Measurements from ENCODE around the gene MIF. TPM values are rescaled to one million over a fixed set of nuclear protein-coding genes. Genes with fewer than 3 reads are reported as not detected.

MIF gene
- total and polyA plus RNA-seq, 2 of the 4 experiments (the other 2 are of a cell fraction), result 123 to 530 TPM

- POLR2A ChIA-PET (ENCODE audit: unreplicated experiment), result no interaction called here
- H2AK5ac ChIP-seq (ENCODE audit: low read depth, low read length), result peak overlapping the region; percentile 9; the same call in 1 of the 2 replicates
Measured at GRCh38 chr22:23896166-23896522, 2.0 kb downstream of the MIF start.

More at GRCh38 chr22:23896166-23896522, 2.0 kb downstream of the MIF start:
- H4K91ac ChIP-seq (ENCODE audit: insufficient read depth, low read depth, low read length), result no peak overlapping the region
- H2BK5ac ChIP-seq (ENCODE audit: low read depth, low read length, poor library complexity, severe bottlenecking), result no peak overlapping the region
- peak overlapping the region; percentile 83 for H2AK9ac ChIP-seq (replicated peaks; ENCODE audit: low read depth, low read length, poor library complexity)
- peaks cover 24% of the 10 kb centered on the region for H3K36me3 ChIP-seq (ENCODE audit: control insufficient read depth, insufficient read depth, low read length)
- H3K4ac ChIP-seq (ENCODE audit: low read depth, low read length), result no peak overlapping the region
- H3K9me3 ChIP-seq (ENCODE audit: control insufficient read depth, insufficient read depth, low read length), result no peaks in the 10 kb centered on the region
- H2BK20ac ChIP-seq (ENCODE audit: low read depth, low read length), result no peak overlapping the region
- in situ Hi-C loops (cut with MboI; ENCODE audit: low sequenced_read_pairs) (no loop called here), intact Hi-C loops (cut with micrococcal nuclease) (no loop called here), dilution Hi-C loops (cut with HindIII; ENCODE audit: low sequenced_read_pairs, unreplicated experiment) (no loop called here)
- H2AFZ ChIP-seq (replicated peaks; ENCODE audit: low read length, poor library complexity), result no peak overlapping the region
- H3K4me2 ChIP-seq (ENCODE audit: low read depth, low read length), result peak overlapping the region; percentile 76; the same call in 1 of the 2 replicates
- peaks cover 24% of the 10 kb centered on the region for H4K20me1 ChIP-seq (ENCODE audit: insufficient read depth, low read length)
- H3K27me3 ChIP-seq (ENCODE audit: control insufficient read depth, insufficient read depth, low read length), result no peaks in the 10 kb centered on the region
- no peak overlapping the region for H3K14ac ChIP-seq (replicated peaks; ENCODE audit: low read depth, low read length)
- TF ChIP-seq CEBPB (IDR thresholded peaks at IDR 0.05; ENCODE audit: low read depth, low read length) (no peak), FOS (IDR thresholded peaks at IDR 0.05; ENCODE audit: low read depth, low read length) (no peak), RAD21 (IDR thresholded peaks at IDR 0.05; ENCODE audit: low read length) (no peak), BHLHE40 (IDR thresholded peaks at IDR 0.05; ENCODE audit: low read depth, low read length) (no peak), MAZ (IDR thresholded peaks at IDR 0.05; ENCODE audit: borderline replicate concordance, low read depth, low read length) (no peak), CHD1 (IDR thresholded peaks at IDR 0.05; ENCODE audit: low read depth, low read length) (no peak), MXI1 (IDR thresholded peaks at IDR 0.05; ENCODE audit: borderline replicate concordance, low read depth, low read length) (no peak), MAFK (IDR thresholded peaks at IDR 0.05; ENCODE audit: low read depth, low read length) (no peak), RFX5 (IDR thresholded peaks at IDR 0.05; ENCODE audit: low read depth, low read length) (no peak), RCOR1 (IDR thresholded peaks at IDR 0.05; ENCODE audit: insufficient replicate concordance, low read length) (no peak), USF2 (IDR thresholded peaks at IDR 0.05; ENCODE audit: low read depth, low read length) (no peak)
- TF ChIP-seq, protein P1, sequence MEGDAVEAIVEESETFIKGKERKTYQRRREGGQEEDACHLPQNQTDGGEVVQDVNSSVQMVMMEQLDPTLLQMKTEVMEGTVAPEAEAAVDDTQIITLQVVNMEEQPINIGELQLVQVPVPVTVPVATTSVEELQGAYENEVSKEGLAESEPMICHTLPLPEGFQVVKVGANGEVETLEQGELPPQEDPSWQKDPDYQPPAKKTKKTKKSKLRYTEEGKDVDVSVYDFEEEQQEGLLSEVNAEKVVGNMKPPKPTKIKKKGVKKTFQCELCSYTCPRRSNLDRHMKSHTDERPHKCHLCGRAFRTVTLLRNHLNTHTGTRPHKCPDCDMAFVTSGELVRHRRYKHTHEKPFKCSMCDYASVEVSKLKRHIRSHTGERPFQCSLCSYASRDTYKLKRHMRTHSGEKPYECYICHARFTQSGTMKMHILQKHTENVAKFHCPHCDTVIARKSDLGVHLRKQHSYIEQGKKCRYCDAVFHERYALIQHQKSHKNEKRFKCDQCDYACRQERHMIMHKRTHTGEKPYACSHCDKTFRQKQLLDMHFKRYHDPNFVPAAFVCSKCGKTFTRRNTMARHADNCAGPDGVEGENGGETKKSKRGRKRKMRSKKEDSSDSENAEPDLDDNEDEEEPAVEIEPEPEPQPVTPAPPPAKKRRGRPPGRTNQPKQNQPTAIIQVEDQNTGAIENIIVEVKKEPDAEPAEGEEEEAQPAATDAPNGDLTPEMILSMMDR (conservative IDR thresholded peaks at IDR 0.05; ENCODE audit: low read depth, low read length), result no peak
- H3K4me3 ChIP-seq (ENCODE audit: insufficient read depth, low read depth, low read length), result no peak overlapping the region
- ATAC-seq (ENCODE audit: low read depth) (no peak), DNase-seq (no peak)
- H3K4me1 ChIP-seq (ENCODE audit: control insufficient read depth, insufficient read depth, low read length), result peaks cover 12% of the 10 kb centered on the region
- no peak overlapping the region for H2BK120ac ChIP-seq (ENCODE audit: low read depth, low read length)
- no peak overlapping the region for H4K5ac ChIP-seq (ENCODE audit: low read depth, low read length)
- H3K56ac ChIP-seq (ENCODE audit: extremely low read depth, insufficient read depth, low read length), result no peak overlapping the region
- H2BK15ac ChIP-seq (ENCODE audit: low read depth, low read length), result no peak overlapping the region
- H3K23ac ChIP-seq (ENCODE audit: low read depth, low read length), result no peak overlapping the region
- no TSS peak for BruUV-seq (replicated peaks)
- H3K9ac ChIP-seq (ENCODE audit: low read depth, low read length), result no peak overlapping the region; the same call in 1 of the 2 replicates
- no peak overlapping the region; a peak in 1 of 4 replicates for H4K8ac ChIP-seq (ENCODE audit: low read depth in 2 of 2, low read length in 2 of 2)
- peaks cover 17 to 31% of the 10 kb centered on the region in 2 experiments for H3K79me1 ChIP-seq (ENCODE audit: low read depth in 1 of 2, low read length in 2 of 2)
- CTCF ChIA-PET, result no interaction called here
- peaks cover 21% of the 10 kb centered on the region for H3K9me1 ChIP-seq (ENCODE audit: insufficient read depth, low read length)
- WGBS, 2 experiments (ENCODE audit: extremely low coverage in 2 of 2, insufficient read length in 1 of 2), result 83% methylated on average over 1 of the region's 5 CpGs; no CpG with 5 or more reads in 1 of the 2 experiments
- H3K18ac ChIP-seq (ENCODE audit: low read depth, low read length), result no peak overlapping the region
- H3K27ac ChIP-seq (ENCODE audit: insufficient read depth, low read length), result no peak overlapping the region
